Neural progenitor cell (in vitro differentiated cells): ENCODE measurements around the gene MDM1. TPM values are rescaled to one million over a fixed set of nuclear protein-coding genes. Genes with fewer than 3 reads are reported as not detected.

Experiments used
- DNase-seq: peaks from one replicate; pipeline ENCODE4 v3.0.0-alpha.2; 2016; ENCODE audit warnings: low spot score
- H2AFZ ChIP-seq: fragments of 200-600 bp; sonication (generic); replicated peaks from 2 replicates; pipeline ENCODE4 v1.6.1; 2016; ENCODE audit warnings: antibody characterized with exemption
- H3F3A ChIP-seq: fragments of 200-600 bp; sonication (generic); 2 replicates; pipeline ENCODE4 v1.6.1; 2016; ENCODE audit warnings: antibody characterized with exemption, low read depth
- H3K27ac ChIP-seq: fragments of 200-600 bp; sonication (generic); 2 replicates; pipeline ENCODE4 v1.5.1; 2016; ENCODE audit warnings: mild to moderate bottlenecking
- H3K27me3 ChIP-seq: fragments of 200-600 bp; sonication (generic); 2 replicates; pipeline ENCODE4 v1.6.1; 2016; ENCODE audit warnings: mild to moderate bottlenecking, moderate library complexity
- H3K36me3 ChIP-seq: fragments of 200-600 bp; sonication (generic); 2 replicates; pipeline ENCODE4 v1.5.1; 2016
- H3K4me1 ChIP-seq: fragments of 200-600 bp; sonication (generic); 2 replicates; pipeline ENCODE4 v1.6.1; 2016; ENCODE audit warnings: mixed run types
- H3K4me2 ChIP-seq: fragments of 200-600 bp; sonication (generic); 2 replicates; pipeline ENCODE4 v1.6.1; 2016
- H3K4me3 ChIP-seq: fragments of 200-600 bp; sonication (generic); 2 replicates; pipeline ENCODE4 v1.5.1; 2016
- H3K79me2 ChIP-seq: fragments of 200-600 bp; sonication (generic); 2 replicates; pipeline ENCODE4 v1.6.1; 2016; ENCODE audit warnings: low read depth
- H3K9ac ChIP-seq: fragments of 200-600 bp; sonication (generic); 2 replicates; pipeline ENCODE4 v1.6.1; 2016
- H3K9me3 ChIP-seq: fragments of 200-600 bp; sonication (generic); 2 replicates; pipeline ENCODE4 v1.5.1; 2016; ENCODE audit warnings: low read depth
- H4K20me1 ChIP-seq: fragments of 200-600 bp; sonication (generic); 2 replicates; pipeline ENCODE4 v1.6.1; 2016; ENCODE audit warnings: low read depth
- H3K27ac Mint-ChIP-seq: 3 replicates; pipeline ENCODE4 v1.8.0; 2021; ENCODE audit warnings: mixed read lengths
- H3K27me3 Mint-ChIP-seq: 2 replicates; pipeline ENCODE4 v1.8.0; 2022; ENCODE audit warnings: low read depth, mild to moderate bottlenecking, inconsistent platforms, moderate library complexity, mixed read lengths; ENCODE audit not compliant: insufficient read depth
- H3K36me3 Mint-ChIP-seq: 3 replicates; pipeline ENCODE4 v1.8.0; 2021; ENCODE audit warnings: mixed read lengths
- H3K4me1 Mint-ChIP-seq: 3 replicates; pipeline ENCODE4 v1.8.0; 2021; ENCODE audit warnings: mixed read lengths
- H3K4me3 Mint-ChIP-seq: 3 replicates; pipeline ENCODE4 v1.8.0; 2021; ENCODE audit warnings: mild to moderate bottlenecking, moderate library complexity, mixed read lengths
- H3K9me3 Mint-ChIP-seq: 3 replicates; pipeline ENCODE4 v1.8.0; 2020; ENCODE audit warnings: mixed read lengths
- CTCF ChIP-seq: fragments of 200-600 bp; sonication (generic); IDR thresholded peaks from 2 replicates; pipeline ENCODE4 v1.5.1; 2017; ENCODE audit warnings: antibody characterized with exemption, mild to moderate bottlenecking
- EZH2 ChIP-seq: fragments of 200-600 bp; sonication (generic); IDR thresholded peaks from 2 replicates; pipeline ENCODE4 v1.6.1; 2017; ENCODE audit warnings: antibody characterized with exemption, mild to moderate bottlenecking, moderate library complexity
- EZH2phosphoT487 ChIP-seq: fragments of 200-600 bp; sonication (generic); IDR thresholded peaks from 2 replicates; pipeline ENCODE4 v1.6.1; 2017; ENCODE audit warnings: antibody characterized with exemption
- total RNA-seq: library from RNA; depleted of rRNA; stranded (reverse); fragments of >200 nt; gene quantifications from 2 replicates; pipeline ENCODE4 v1.2.3, GENCODE V29; 2015; ENCODE audit warnings: low replicate concordance

The MDM1 gene
- total RNA-seq, 1 donor from 2014 or later: 47.2 TPM

DNA sequence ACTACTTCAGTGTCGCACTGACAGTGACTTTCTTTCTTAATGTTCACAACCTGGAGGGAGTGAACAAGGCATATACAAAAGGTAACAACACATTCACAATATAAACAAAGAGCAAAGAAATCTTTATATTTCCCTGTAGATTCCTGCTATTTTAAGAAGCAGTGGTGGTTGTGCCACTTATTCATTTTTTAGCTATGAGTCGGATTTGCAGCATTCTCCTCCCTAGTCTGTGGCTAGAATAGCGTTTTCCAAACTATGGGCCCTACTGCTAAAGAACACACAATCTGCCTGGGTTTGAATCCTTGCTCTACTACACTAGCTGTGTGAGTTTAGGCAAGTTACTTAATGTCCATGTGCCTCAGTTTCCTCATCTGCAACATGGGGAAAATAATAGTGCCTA, 18.6 kb upstream of the MDM1 start:
- Histone ChIP-seq H2AFZ (no peak overlapping the region), H3K36me3 (no peaks in the 10 kb centered on the region), H3K27me3 (no peaks in the 10 kb centered on the region), H3K79me2 (no peaks in the 10 kb centered on the region), H3K9ac (no peak overlapping the region), H3K4me3 (no peak overlapping the region), H4K20me1 (no peaks in the 10 kb centered on the region), H3K4me2 (no peak overlapping the region), H3K9me3 (no peaks in the 10 kb centered on the region), H3K27ac (no peak overlapping the region), H3F3A (peaks cover 10% of the 10 kb centered on the region), H3K4me1 (peaks cover 21% of the 10 kb centered on the region)
- no peak overlapping the region for H3K27ac Mint-ChIP-seq
- no peaks in the 10 kb centered on the region for H3K9me3 Mint-ChIP-seq
- H3K4me3 Mint-ChIP-seq: no peak overlapping the region
- no peak for DNase-seq
- TF ChIP-seq EZH2: no peak
- TF ChIP-seq EZH2phosphoT487: no peak
- TF ChIP-seq CTCF: no peak
- peaks cover 4% of the 10 kb centered on the region for H3K27me3 Mint-ChIP-seq
- H3K4me1 Mint-ChIP-seq: peaks cover 40% of the 10 kb centered on the region
- H3K36me3 Mint-ChIP-seq: no peaks in the 10 kb centered on the region

- Histone ChIP-seq H3K36me3 (no peaks in the 10 kb centered on the region), H3K4me2 (no peak overlapping the region), H4K20me1 (no peaks in the 10 kb centered on the region), H3K27ac (no peak overlapping the region), H2AFZ (peak overlapping the region; percentile 28), H3K9ac (no peak overlapping the region), H3F3A (peaks cover 10% of the 10 kb centered on the region), H3K27me3 (no peaks in the 10 kb centered on the region), H3K79me2 (no peaks in the 10 kb centered on the region), H3K4me1 (peaks cover 21% of the 10 kb centered on the region), H3K9me3 (no peaks in the 10 kb centered on the region), H3K4me3 (no peak overlapping the region)
- no peak for DNase-seq
- no peak overlapping the region for H3K27ac Mint-ChIP-seq
- H3K9me3 Mint-ChIP-seq: no peaks in the 10 kb centered on the region
- H3K4me3 Mint-ChIP-seq: peak overlapping the region; percentile 31
- peaks cover 36% of the 10 kb centered on the region for H3K4me1 Mint-ChIP-seq
- H3K27me3 Mint-ChIP-seq: peaks cover 4% of the 10 kb centered on the region
- TF ChIP-seq EZH2phosphoT487 (no peak), EZH2 (no peak), CTCF (no peak)
- H3K36me3 Mint-ChIP-seq: no peaks in the 10 kb centered on the region
Observed at GRCh38 chr12:68349921-68350606, 17.9 kb upstream of the MDM1 start.

- Histone ChIP-seq H3K9ac (no peak overlapping the region), H3K36me3 (no peaks in the 10 kb centered on the region), H2AFZ (no peak overlapping the region), H3K27me3 (no peaks in the 10 kb centered on the region), H3K4me2 (no peak overlapping the region), H3K4me3 (no peak overlapping the region), H3K9me3 (no peaks in the 10 kb centered on the region), H3K4me1 (peaks cover 21% of the 10 kb centered on the region), H3K79me2 (no peaks in the 10 kb centered on the region), H4K20me1 (no peaks in the 10 kb centered on the region), H3F3A (peaks cover 10% of the 10 kb centered on the region), H3K27ac (no peak overlapping the region)
- H3K36me3 Mint-ChIP-seq: no peaks in the 10 kb centered on the region
- H3K27ac Mint-ChIP-seq: no peak overlapping the region
- H3K27me3 Mint-ChIP-seq: peaks cover 4% of the 10 kb centered on the region
- H3K9me3 Mint-ChIP-seq: no peaks in the 10 kb centered on the region
- H3K4me3 Mint-ChIP-seq: no peak overlapping the region
- peak; percentile 38 for DNase-seq
- H3K4me1 Mint-ChIP-seq: peaks cover 32% of the 10 kb centered on the region
- TF ChIP-seq EZH2 (no peak), EZH2phosphoT487 (no peak), CTCF (no peak)
Observed at GRCh38 chr12:68349220-68349621, 17.1 kb upstream of the MDM1 start.
